Adrenal gland (tissue), 12 donors: ENCODE data around the gene GPHN. TPM values are rescaled to one million over a fixed set of nuclear protein-coding genes. Genes with fewer than 3 reads are reported as not detected.

Source experiments
- DNase-seq, 7 donors: peaks; one replicate each; pipeline ENCODE4 v3.0.0-alpha.2; 2019 to 2020
- H3K27ac ChIP-seq, 5 donors: fragments of 200-600 bp; sonication (generic) in 4 of 5; 1 replicate in 3 of 5; 2 replicates in 2 of 5; pipeline versions ENCODE4 v1.5.1 to v1.8.0; 2016 to 2020; ENCODE audit warnings: mild to moderate bottlenecking in 1 of 5
- H3K27me3 ChIP-seq: fragments of 200-600 bp; 2 replicates; pipeline ENCODE4 v1.8.0; 2021
- H3K36me3 ChIP-seq, 2 donors: fragments of 200-600 bp; replicated peaks in 1 of 2; 1 replicate in 1 of 2; 2 replicates in 1 of 2; pipeline versions ENCODE4 v1.5.1 to v1.8.0; 2018 to 2022
- H3K4me1 ChIP-seq, 2 donors: fragments of 200-600 bp; replicated peaks in 1 of 2; 1 replicate in 1 of 2; 2 replicates in 1 of 2; pipeline versions ENCODE4 v1.5.1 to v1.8.0; 2018 to 2021
- H3K4me3 ChIP-seq, 4 donors: fragments of 200-600 bp; sonication (generic) in 3 of 4; one replicate each; pipeline ENCODE4 v1.5.1; 2016 to 2018
- H3K9me3 ChIP-seq, 3 donors: fragments of 200-600 bp; sonication (generic) in 1 of 3; replicated peaks in 1 of 3; 1 replicate in 2 of 3; 2 replicates in 1 of 3; pipeline versions ENCODE4 v1.5.1 to v1.8.0; 2016 to 2021
- POLR2A ChIP-seq, 2 donors: fragments of 450-650 bp; IDR thresholded peaks; one replicate each; pipeline ENCODE4 v1.6.1; 2017; ENCODE audit warnings: antibody characterized with exemption in 2 of 2, mild to moderate bottlenecking in 2 of 2, moderate library complexity in 1 of 2
- WGBS, 4 donors: extraction: QIAGEN DNeasy Blood & Tissue Kit in 2 of 4; methylation state at CpG; one replicate each; pipeline versions ENCODE4 v1.1.5 to v1.1.7; 2013 to 2017; 5-methylcytosine and 5-hydroxymethylcytosine counted together
- intact Hi-C, 2 donors: fragments of 100-400 bp; cut with DNase I; formaldehyde crosslinking; loops; one replicate each; pipeline versions ENCODE4 v1.14.1 to v1.15.0; 2022 to 2023
- polyA plus RNA-seq, 3 donors: library from polyadenylated mRNA; stranded (reverse); fragments of 200-250 nt in 2 of 3; fragments of 350-450 nt in 1 of 3; fragmentation: Illumina TruSeq in 1 of 3; extraction: RNeasy Lipid Tissue Mini Kit (QIAGEN cat#74804) in 1 of 3; gene quantifications; one replicate each; pipeline ENCODE4 v1.2.3, GENCODE V29; 2013 to 2014
- total RNA-seq, 9 donors: library from RNA; depleted of rRNA in 4 of 9; stranded (reverse); fragments of >200 nt in 4 of 9; fragments of 120-200 nt in 1 of 9; fragmentation: NEBNext Ultra II Directional in 1 of 9; extraction: Animal tissue kit (Norgen Biotek cat#: 25700) in 1 of 9; gene quantifications; one replicate each; pipeline versions ENCODE4 v1.1.0 to v1.2.4, GENCODE V29; 2013 to 2023
- TF ChIP-seq, protein P1 (sequence below), 6 experiments: fragments of 450-650 bp in 4 of 6; fragments of 200-600 bp in 2 of 6; sonication (generic) in 1 of 6; IDR thresholded peaks; 1 replicate in 5 of 6; 2 replicates in 1 of 6; pipeline versions ENCODE4 v1.5.1 to v1.8.0; 2016 to 2021; ENCODE audit warnings: antibody characterized with exemption in 6 of 6, mild to moderate bottlenecking in 2 of 6, moderate library complexity in 1 of 6
- donor health status: healthy with polysubstance abuse.
- donor health status: Bipolar disorder and iron deficiency.
- donor health status: DM: yes; HTN: yes; CAD: no.
- donor health status: DM: no; HTN: no; CAD: no.
- donor health status: DM: no; HTN: no; CAD: no.
- donor health status: DM: yes; HTN: yes; CAD: no.

Gene GPHN
- total and polyA plus RNA-seq, 12 donors, result 12.5 to 41.0 (median 24.0) TPM

DNA sequence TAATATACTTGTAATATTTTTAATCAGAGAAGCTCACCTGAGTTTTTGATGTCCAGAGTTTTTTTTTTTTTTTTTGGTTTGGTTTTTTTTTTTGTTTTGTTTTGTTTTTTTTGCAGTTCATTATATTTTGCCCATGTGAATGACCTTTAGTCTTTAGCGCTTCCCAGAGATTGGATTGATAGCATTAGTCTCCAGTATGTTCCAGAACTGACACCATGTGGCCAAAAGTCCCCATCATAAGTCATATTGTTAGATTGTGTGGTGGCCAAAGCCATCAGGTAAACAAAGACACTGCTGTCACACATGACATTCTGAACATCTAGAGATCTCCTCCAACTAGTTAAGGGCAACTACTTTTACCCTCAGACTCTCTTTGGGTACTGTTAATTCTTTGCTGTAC is 408.5 kb downstream of the GPHN start:
- TF ChIP-seq, protein P1, sequence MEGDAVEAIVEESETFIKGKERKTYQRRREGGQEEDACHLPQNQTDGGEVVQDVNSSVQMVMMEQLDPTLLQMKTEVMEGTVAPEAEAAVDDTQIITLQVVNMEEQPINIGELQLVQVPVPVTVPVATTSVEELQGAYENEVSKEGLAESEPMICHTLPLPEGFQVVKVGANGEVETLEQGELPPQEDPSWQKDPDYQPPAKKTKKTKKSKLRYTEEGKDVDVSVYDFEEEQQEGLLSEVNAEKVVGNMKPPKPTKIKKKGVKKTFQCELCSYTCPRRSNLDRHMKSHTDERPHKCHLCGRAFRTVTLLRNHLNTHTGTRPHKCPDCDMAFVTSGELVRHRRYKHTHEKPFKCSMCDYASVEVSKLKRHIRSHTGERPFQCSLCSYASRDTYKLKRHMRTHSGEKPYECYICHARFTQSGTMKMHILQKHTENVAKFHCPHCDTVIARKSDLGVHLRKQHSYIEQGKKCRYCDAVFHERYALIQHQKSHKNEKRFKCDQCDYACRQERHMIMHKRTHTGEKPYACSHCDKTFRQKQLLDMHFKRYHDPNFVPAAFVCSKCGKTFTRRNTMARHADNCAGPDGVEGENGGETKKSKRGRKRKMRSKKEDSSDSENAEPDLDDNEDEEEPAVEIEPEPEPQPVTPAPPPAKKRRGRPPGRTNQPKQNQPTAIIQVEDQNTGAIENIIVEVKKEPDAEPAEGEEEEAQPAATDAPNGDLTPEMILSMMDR (IDR thresholded peaks at IDR 0.05), result no peak
- no peak for TF ChIP-seq POLR2A (IDR thresholded peaks at IDR 0.05)
- no peaks in the 10 kb centered on the region for H3K4me1 ChIP-seq
- no peak overlapping the region for H3K4me3 ChIP-seq
- no peak for DNase-seq
- H3K36me3 ChIP-seq, result no peaks in the 10 kb centered on the region
- 93 to 100% (median 97%) methylated on average over 1 of the region's 1 CpG for WGBS, 4 donors
- H3K27me3 ChIP-seq, result no peaks in the 10 kb centered on the region
- H3K27ac ChIP-seq, result no peak overlapping the region
- intact Hi-C loops, result no loop called here
- peaks cover 0 to 6% (median 0%) of the 10 kb centered on the region in 3 donors for H3K9me3 ChIP-seq

DNA sequence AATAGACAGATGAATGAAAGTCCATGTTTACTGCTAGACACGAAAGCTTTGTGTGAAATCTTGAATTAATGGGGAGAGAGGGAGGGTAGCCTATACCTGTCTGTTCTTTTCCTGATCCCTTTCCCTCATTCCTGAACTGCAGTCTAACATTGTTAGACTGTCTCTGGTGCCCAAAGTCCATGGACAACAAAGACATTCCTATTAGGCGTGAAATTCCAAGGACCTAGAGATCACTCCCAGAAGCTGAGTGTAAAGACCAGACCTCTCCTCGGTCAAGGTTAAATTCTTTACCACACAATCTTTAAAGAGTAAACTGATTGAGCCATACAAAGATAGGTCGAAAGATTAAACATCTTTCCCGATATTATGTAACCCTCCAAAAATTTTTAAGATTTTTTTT is 410.6 kb downstream of the GPHN start:
- intact Hi-C loops, result no loop called here
- H3K36me3 ChIP-seq, result no peaks in the 10 kb centered on the region
- no peak overlapping the region for H3K4me3 ChIP-seq

DNA sequence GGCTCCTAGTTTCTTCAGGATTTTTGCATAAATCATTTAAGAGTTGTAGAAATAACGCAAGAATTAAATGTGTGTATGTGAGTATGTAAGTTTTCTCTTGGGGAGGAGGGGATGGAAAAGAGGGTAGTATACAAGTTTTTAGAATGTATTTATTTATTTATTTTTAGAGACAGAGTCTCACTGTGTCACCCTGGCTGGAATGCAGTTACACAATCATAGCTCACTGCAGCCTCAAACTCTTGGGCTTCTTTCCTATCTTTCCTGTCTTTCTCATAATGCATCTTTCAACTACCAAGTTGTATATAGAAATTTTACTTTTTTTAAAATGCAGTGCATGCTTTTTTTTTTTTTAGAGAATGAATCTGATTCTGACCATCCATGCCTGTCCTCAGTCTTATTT is 412.2 kb downstream of the GPHN start:
- 88 to 100% (median 96%) methylated on average over 1 of the region's 1 CpG for WGBS, 4 donors
- intact Hi-C loops, result no loop called here

More for the DNA sequence above, 410.6 kb downstream of the GPHN start:
- no peaks in the 10 kb centered on the region for H3K27me3 ChIP-seq
- peaks cover 0 to 6% (median 0%) of the 10 kb centered on the region in 3 donors for H3K9me3 ChIP-seq
- no peak for DNase-seq
- H3K4me1 ChIP-seq, result no peaks in the 10 kb centered on the region
- TF ChIP-seq POLR2A (IDR thresholded peaks at IDR 0.05), result no peak
- TF ChIP-seq, protein P1 (IDR thresholded peaks at IDR 0.05), result no peak
- 85 to 89% (median 87%) methylated on average over 5 of the region's 5 CpGs for WGBS, 4 donors
- H3K27ac ChIP-seq, result no peak overlapping the region

DNA sequence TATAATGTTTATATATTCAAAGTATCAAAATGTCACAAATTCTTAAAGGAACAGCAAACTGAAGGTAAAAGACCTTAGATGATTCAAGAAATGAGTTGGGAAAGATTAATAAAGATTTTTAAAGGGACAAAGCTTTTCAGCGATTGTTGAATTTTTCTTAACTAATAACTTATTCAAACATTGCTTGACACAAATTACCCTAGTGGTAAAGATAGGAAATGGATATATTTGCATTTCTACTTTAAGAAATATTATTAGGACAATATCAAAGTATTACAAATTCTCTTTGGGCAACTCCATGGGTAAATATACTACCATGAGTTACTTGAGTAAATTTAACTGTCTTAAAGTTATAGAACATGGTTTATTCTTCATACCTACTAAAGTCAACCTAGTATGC is 415.3 kb downstream of the GPHN start:
- H3K9me3 ChIP-seq, result no peaks in the 10 kb centered on the region
- no peaks in the 10 kb centered on the region for H3K36me3 ChIP-seq
- no peak for DNase-seq
- H3K4me1 ChIP-seq, result no peaks in the 10 kb centered on the region
- no peak overlapping the region for H3K4me3 ChIP-seq
- no peak overlapping the region for H3K27ac ChIP-seq
- TF ChIP-seq, protein P1 (IDR thresholded peaks at IDR 0.05), result no peak
- no peak for TF ChIP-seq POLR2A (IDR thresholded peaks at IDR 0.05)
- WGBS, 4 donors, result 89 to 100% (median 96%) methylated on average over 1 of the region's 1 CpG
- intact Hi-C loops, result no loop called here
- H3K27me3 ChIP-seq, result no peaks in the 10 kb centered on the region

More for the DNA sequence above, 412.2 kb downstream of the GPHN start:
- Histone ChIP-seq H3K9me3 (no peaks in the 10 kb centered on the region), H3K36me3 (no peaks in the 10 kb centered on the region), H3K27ac (no peak overlapping the region), H3K4me3 (no peak overlapping the region), H3K4me1 (no peaks in the 10 kb centered on the region), H3K27me3 (no peaks in the 10 kb centered on the region)
- DNase-seq, result no peak
- TF ChIP-seq, protein P1 (IDR thresholded peaks at IDR 0.05), result no peak
- no peak for TF ChIP-seq POLR2A (IDR thresholded peaks at IDR 0.05)
